Mucosa of rectum (tissue), 2 donors: ENCODE data around the gene DDX28.
A peak's percentile ranks its signal among the peaks of the same experiment; 100 is the strongest.
"Not testable (repeated sequence)": the region's sequence is repeated elsewhere in the genome, so short reads cannot be mapped to it uniquely, and the experiment has no call there.

ENCODE experiments used
- H3K27ac ChIP-seq, 2 donors: one replicate each; pipeline ENCODE4 v1.7.0; 2013; ENCODE audit warnings: inconsistent platforms in 2 of 2, low read depth in 2 of 2, low read length in 2 of 2
- H3K27me3 ChIP-seq, 2 donors: one replicate each; pipeline ENCODE4 v1.7.0; 2013; ENCODE audit warnings: low read length in 2 of 2; ENCODE audit not compliant: control insufficient read depth in 2 of 2, insufficient read depth in 2 of 2
- H3K36me3 ChIP-seq, 2 donors: one replicate each; pipeline ENCODE4 v1.7.0; 2013; ENCODE audit warnings: low read length in 2 of 2; ENCODE audit not compliant: control insufficient read depth in 2 of 2, insufficient read depth in 2 of 2
- H3K4me1 ChIP-seq, 2 donors: one replicate each; pipeline ENCODE4 v1.7.0; 2013; ENCODE audit warnings: low read length in 2 of 2, mild to moderate bottlenecking in 1 of 2; ENCODE audit not compliant: control insufficient read depth in 2 of 2, insufficient read depth in 2 of 2
- H3K4me3 ChIP-seq, 2 donors: one replicate each; pipeline ENCODE4 v1.7.0; 2013; ENCODE audit warnings: low read length in 2 of 2
- H3K9ac ChIP-seq, 2 donors: one replicate each; pipeline ENCODE4 v1.7.0; 2013; ENCODE audit warnings: low read length in 2 of 2, low read depth in 1 of 2, mild to moderate bottlenecking in 1 of 2
- H3K9me3 ChIP-seq, 2 donors: one replicate each; pipeline ENCODE4 v1.7.0; 2013; ENCODE audit warnings: low read length in 2 of 2; ENCODE audit not compliant: control insufficient read depth in 2 of 2
- donor health status: healthy.
- donor health status: Normal muscosa, but diverticular disease.

The DDX28 gene

DNA sequence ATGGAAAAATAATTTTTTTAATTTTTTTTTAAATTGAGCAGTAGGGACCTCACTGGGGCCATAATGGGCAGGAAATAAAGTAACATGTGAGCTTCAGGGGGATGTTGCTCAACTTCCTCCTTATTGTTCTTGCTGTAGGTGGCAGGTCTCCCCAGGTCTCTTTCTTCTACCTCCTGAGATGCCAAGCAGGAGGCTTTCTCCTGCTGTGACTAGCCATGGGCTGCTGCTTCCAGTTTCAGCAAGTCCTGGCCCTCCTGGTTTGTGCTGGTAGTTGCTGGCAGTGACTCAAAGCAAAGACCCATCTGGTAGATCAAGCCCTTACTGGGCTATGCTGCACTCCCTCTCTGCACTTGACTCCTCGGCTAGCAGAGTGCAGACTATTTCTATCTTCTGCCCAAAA lies 9.6 kb downstream of the DDX28 start:
- Histone ChIP-seq H3K27ac (no peak overlapping the region), H3K9ac (no peak overlapping the region), H3K27me3 (no peaks in the 10 kb centered on the region), H3K4me1 (no peaks in the 10 kb centered on the region), H3K36me3 (no peaks in the 10 kb centered on the region), H3K9me3 (no peaks in the 10 kb centered on the region), H3K4me3 (no peak overlapping the region)

DNA sequence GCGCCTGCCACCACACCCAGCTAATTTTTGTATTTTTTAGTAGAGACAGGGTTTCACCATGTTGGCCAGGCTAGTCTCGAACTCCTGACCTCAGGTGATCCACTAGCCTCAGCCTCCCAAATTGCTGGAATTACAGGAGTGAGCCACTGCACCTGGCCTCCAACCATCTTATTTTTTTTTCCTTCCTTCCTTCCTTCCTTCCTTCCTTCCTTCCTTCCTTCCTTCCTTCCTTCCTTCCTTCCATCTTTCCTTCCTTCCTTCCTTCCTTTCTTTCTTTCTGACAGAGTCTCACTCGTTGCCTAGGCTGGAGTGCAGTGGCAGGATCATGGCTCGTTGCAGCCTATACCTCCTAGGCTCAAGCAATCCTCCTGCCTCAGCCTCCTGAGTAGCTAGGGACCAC lies 13.2 kb downstream of the DDX28 start:
- H3K27ac ChIP-seq, H3K36me3 ChIP-seq, H3K4me3 ChIP-seq, H3K4me1 ChIP-seq, H3K9me3 ChIP-seq, H3K27me3 ChIP-seq, H3K9ac ChIP-seq: not testable (repeated sequence)

DNA sequence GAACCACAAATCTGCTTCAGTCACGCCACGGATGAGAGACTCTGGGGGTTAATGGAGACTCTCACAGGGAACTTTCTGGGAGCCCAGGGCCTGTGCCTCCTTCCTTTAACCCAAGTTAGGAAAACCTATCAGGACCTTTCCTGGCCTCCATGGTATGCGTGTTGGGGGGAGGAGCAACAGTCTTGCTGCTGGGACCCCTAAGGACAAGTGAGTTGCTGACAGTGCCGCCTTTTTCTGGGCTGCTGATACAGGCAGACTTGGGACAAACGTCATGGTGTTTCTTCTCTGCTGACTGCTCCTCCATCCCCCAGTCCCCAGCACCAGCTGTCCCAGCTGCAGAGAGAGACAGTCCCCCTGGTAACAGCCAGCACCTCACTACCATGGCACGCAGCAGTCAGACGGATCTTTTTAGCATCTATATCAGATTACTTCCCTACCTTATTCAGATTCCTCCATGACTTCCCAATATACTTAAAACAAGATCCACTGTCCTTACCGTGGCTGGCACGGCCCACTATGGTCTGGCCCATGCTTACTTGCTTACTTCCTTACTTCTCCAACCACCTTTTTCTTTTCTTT lies 13.8 kb downstream of the DDX28 start:
- Histone ChIP-seq H3K36me3 (no peaks in the 10 kb centered on the region), H3K9me3 (no peaks in the 10 kb centered on the region), H3K9ac (no peak overlapping the region)

GRCh38 chr16:68005786-68006286 lies 17.2 kb downstream of the DDX28 start:
- no peaks in the 10 kb centered on the region for H3K36me3 ChIP-seq
- H3K4me1 ChIP-seq: peaks cover 0 to 3% of the 10 kb centered on the region in 2 donors
- peak overlapping the region in 1 of 2 donors; percentile 17 for H3K9ac ChIP-seq
- H3K27ac ChIP-seq: peak overlapping the region; percentile 68 to 74
- no peaks in the 10 kb centered on the region for H3K27me3 ChIP-seq
- no peak overlapping the region for H3K4me3 ChIP-seq
- no peaks in the 10 kb centered on the region for H3K9me3 ChIP-seq

More for the DNA sequence above, 13.8 kb downstream of the DDX28 start:
- H3K4me3 ChIP-seq: no peak overlapping the region
- no peak overlapping the region for H3K27ac ChIP-seq
- H3K27me3 ChIP-seq: no peaks in the 10 kb centered on the region
- H3K4me1 ChIP-seq: peaks cover 0 to 3% of the 10 kb centered on the region in 2 donors

DNA sequence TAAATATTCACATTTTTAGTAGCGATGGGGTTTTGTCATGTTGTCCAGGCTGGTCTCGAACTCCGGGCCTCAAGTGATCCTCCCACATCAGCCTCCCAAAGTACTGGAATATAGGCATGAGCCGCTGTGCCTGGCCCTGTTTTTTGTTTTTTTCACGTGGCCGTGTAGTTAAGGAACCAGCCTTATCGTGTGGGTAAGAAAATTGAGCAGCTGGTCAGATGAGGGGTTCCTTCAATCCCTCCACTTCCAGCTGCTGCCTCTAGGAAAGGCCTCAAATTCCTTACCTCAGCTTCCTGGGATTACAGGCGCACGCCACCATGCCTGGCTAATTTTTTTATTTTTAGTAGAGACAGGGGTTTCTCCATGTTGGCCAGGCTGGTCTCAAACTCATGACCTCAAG lies 17.8 kb downstream of the DDX28 start:
- H3K9me3 ChIP-seq: no peaks in the 10 kb centered on the region
- no peaks in the 10 kb centered on the region for H3K36me3 ChIP-seq
- peak overlapping the region; percentile 68 to 74 for H3K27ac ChIP-seq
- peaks cover 0 to 4% of the 10 kb centered on the region in 2 donors for H3K4me1 ChIP-seq
- H3K27me3 ChIP-seq: no peaks in the 10 kb centered on the region
- no peak overlapping the region for H3K4me3 ChIP-seq
- no peak overlapping the region for H3K9ac ChIP-seq

GRCh38 chr16:68003031-68003430 lies 20.0 kb downstream of the DDX28 start:
- Histone ChIP-seq H3K4me3 (no peak overlapping the region), H3K27me3 (no peaks in the 10 kb centered on the region), H3K4me1 (peaks cover 0 to 8% of the 10 kb centered on the region in 2 donors), H3K9ac (no peak overlapping the region), H3K36me3 (no peaks in the 10 kb centered on the region), H3K9me3 (no peaks in the 10 kb centered on the region), H3K27ac (no peak overlapping the region)

GRCh38 chr16:68000450-68000849 lies 22.6 kb downstream of the DDX28 start:
- peak overlapping the region in 1 of 2 donors; percentile 32 for H3K9ac ChIP-seq
- H3K4me1 ChIP-seq: peaks cover 0 to 5% of the 10 kb centered on the region in 2 donors
- H3K4me3 ChIP-seq: peak overlapping the region in 1 of 2 donors; percentile 57
- no peaks in the 10 kb centered on the region for H3K36me3 ChIP-seq
- H3K27me3 ChIP-seq: no peaks in the 10 kb centered on the region
- peak overlapping the region; percentile 68 to 84 for H3K27ac ChIP-seq
- no peaks in the 10 kb centered on the region for H3K9me3 ChIP-seq

GRCh38 chr16:67999985-68000384 lies 23.0 kb downstream of the DDX28 start:
- Histone ChIP-seq H3K9ac (no peak overlapping the region), H3K36me3 (no peaks in the 10 kb centered on the region), H3K27me3 (no peaks in the 10 kb centered on the region), H3K4me3 (peak overlapping the region in 1 of 2 donors; percentile 57), H3K27ac (peak overlapping the region; percentile 68 to 84), H3K4me1 (peaks cover 0 to 5% of the 10 kb centered on the region in 2 donors), H3K9me3 (no peaks in the 10 kb centered on the region)

GRCh38 chr16:67998779-67999688 lies 24.0 kb downstream of the DDX28 start, which contains the start of gene DPEP2:
TSS of gene DPEP2 (minus strand) at chr16:67999484. CDS start at chr16:67993212, 6,272 bp downstream.
- not testable (repeated sequence) for H3K27me3 ChIP-seq, H3K9me3 ChIP-seq, H3K36me3 ChIP-seq, H3K4me1 ChIP-seq
- Histone ChIP-seq H3K9ac (peak within 1 kb of the TSS; percentile 14 to 52), H3K4me3 (peak within 1 kb of the TSS in 1 of 2 donors; percentile 57), H3K27ac (peak within 1 kb of the TSS; percentile 68 to 84)

DNA sequence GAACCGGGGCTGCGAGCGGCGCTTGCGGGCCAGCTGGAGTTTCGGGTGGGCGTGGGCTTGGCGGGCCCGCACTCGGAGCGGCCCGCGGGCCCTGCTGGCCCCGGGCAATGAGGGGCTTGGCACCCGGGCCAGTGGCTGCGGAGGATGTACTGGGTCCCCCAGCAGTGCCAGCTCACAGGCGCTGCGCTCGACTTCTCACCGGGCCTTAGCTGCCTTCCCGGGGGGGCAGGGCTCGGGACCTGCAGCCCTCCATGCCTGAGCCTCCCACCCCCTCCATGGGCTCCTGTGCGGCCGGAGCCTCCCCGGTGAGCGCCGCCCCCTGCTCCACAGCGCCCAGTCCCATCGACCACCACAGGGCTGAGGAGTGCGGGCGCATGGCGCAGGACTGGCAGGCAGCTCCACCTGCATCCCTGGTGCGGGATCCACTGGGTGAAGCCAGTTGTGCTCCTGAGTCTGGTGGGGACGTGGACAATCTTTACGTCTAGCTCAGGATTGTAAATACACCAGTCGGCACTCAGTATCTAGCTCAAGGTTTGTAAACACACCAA lies 24.7 kb downstream of the DDX28 start:
- not testable (repeated sequence) for H3K27ac ChIP-seq

More for the DNA sequence above, 24.7 kb downstream of the DDX28 start:
- H3K36me3 ChIP-seq, H3K4me1 ChIP-seq, H3K27me3 ChIP-seq, H3K9ac ChIP-seq, H3K9me3 ChIP-seq: not testable (repeated sequence)
- peak overlapping the region in 1 of 2 donors; percentile 57 for H3K4me3 ChIP-seq
